ENCODE results near the gene SLC24A4.

The SLC24A4 gene

DNA sequence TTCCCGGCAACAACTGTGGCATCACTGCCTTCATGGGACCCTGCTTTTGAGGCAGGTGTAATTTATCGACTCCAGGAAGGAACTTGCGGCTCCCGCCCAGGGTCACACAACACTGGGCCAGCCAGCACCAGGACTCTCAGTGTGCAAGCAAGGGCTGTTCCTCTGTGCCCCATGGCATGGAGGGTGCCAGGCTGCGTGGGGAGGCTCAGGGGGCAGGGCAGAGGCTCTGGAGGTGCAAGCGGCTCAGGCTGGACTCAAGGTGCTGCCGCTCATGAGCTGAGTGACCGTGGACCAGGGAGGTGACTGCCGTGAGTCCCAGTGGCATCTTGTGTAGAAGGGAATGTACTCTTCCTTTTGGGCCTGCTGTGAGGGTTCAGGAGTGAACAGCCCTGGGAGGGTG, 57.6 kb downstream of the SLC24A4 start:
- Histone ChIP-seq H3K27me3 (ENCODE audit: control insufficient read depth, insufficient read depth, low read length) (no peaks in the 10 kb centered on the region), H3K27ac (ENCODE audit: low read length) (no peak overlapping the region), H3K36me3 (ENCODE audit: control insufficient read depth, low read depth, low read length) (no peaks in the 10 kb centered on the region)

DNA sequence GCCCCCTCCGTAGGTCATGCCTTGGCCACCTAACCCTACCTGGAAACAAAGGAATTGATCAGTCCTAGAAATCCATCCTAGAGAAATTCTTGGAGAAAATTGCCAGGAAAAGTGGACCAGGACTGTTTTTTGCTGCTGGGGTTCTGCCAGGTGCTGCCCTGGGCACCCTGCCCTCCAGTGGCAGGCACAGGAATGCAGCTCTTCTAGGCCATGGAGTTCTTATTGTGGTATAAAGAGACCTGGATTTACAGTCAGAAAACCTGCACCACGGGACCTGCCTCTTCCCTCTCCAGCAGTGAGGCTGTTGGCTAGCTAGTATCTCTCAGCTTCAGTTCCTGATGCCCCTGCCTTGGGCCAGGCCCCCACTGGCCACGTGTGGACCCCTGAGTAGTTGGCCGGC, 59.7 kb downstream of the SLC24A4 start:
- Histone ChIP-seq H3K27me3 (ENCODE audit: control insufficient read depth, insufficient read depth, low read length) (no peaks in the 10 kb centered on the region), H3K9me3 (ENCODE audit: control insufficient read depth, low read depth, low read length) (no peaks in the 10 kb centered on the region), H3K4me3 (ENCODE audit: low read length) (no peak overlapping the region), H3K27ac (ENCODE audit: low read length) (no peak overlapping the region), H3K4me1 (ENCODE audit: control insufficient read depth, low read depth, low read length) (peaks cover 13% of the 10 kb centered on the region), H3K36me3 (ENCODE audit: control insufficient read depth, low read depth, low read length) (no peaks in the 10 kb centered on the region), H3K9ac (ENCODE audit: low read length) (no peak overlapping the region)

More for the DNA sequence above, 57.6 kb downstream of the SLC24A4 start:
- no peaks in the 10 kb centered on the region for H3K9me3 ChIP-seq (ENCODE audit: control insufficient read depth, low read depth, low read length)
- H3K4me3 ChIP-seq (ENCODE audit: low read length), result no peak overlapping the region
- peaks cover 3% of the 10 kb centered on the region for H3K4me1 ChIP-seq (ENCODE audit: control insufficient read depth, low read depth, low read length)
- H3K9ac ChIP-seq (ENCODE audit: low read length), result no peak overlapping the region

DNA sequence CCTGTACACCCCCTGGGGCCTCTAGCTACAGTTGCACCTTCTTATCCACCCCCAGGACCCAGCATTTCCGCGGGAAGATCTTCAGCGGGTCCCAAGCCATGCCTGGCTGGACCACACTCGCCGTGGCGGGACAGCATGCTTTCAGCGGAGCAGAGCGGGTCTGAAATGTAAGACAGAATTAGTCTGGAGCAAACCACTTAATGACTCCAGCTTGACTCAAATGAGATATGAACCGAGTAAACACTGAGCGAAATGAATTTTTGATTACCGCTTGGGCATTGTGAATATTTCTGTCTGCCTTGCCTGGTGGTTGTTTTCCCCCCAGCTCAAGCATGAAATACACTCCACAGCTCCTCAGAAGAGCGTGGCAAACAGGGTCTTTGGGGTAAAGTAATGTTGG, 60.8 kb downstream of the SLC24A4 start:
- Histone ChIP-seq H3K27me3 (ENCODE audit: control insufficient read depth, insufficient read depth, low read length) (no peaks in the 10 kb centered on the region), H3K4me3 (ENCODE audit: low read length) (no peak overlapping the region), H3K9me3 (ENCODE audit: control insufficient read depth, low read depth, low read length) (no peaks in the 10 kb centered on the region), H3K9ac (ENCODE audit: low read length) (no peak overlapping the region), H3K36me3 (ENCODE audit: control insufficient read depth, low read depth, low read length) (no peaks in the 10 kb centered on the region), H3K27ac (ENCODE audit: low read length) (no peak overlapping the region), H3K4me1 (ENCODE audit: control insufficient read depth, low read depth, low read length) (peaks cover 13% of the 10 kb centered on the region)

DNA sequence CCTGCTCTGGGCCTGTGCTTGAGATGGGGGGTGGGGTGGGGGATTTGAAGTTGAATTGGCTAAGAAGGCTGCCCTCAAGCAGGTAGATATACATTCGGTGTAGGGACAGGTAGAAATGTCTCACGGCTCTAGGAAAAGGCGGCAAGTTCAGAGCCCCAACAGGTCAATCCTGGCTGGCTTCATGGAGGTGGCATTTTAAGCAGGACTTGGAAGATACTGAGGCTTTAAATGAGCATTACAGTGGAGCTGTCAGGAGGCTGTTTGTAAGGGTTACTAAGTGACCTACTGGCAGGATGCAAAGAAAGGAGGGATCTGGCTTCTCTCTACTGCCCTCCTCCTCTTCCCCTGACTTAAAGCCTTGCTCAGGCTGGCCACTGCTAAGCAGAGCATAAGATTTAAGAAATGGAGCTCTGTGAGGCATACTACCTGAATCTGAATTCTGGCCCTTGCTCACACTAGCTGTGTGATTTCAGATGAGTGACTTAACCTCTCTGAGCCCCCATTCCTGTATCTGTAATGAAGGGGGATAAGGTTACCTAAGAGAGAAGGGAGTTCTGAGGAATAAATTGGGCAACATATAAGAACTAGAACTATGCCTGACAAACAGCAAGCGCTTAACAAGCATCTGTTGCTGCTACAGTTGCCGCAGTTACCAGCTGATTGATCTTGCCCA, 61.6 kb downstream of the SLC24A4 start:
- no peaks in the 10 kb centered on the region for H3K9me3 ChIP-seq (ENCODE audit: control insufficient read depth, low read depth, low read length)

DNA sequence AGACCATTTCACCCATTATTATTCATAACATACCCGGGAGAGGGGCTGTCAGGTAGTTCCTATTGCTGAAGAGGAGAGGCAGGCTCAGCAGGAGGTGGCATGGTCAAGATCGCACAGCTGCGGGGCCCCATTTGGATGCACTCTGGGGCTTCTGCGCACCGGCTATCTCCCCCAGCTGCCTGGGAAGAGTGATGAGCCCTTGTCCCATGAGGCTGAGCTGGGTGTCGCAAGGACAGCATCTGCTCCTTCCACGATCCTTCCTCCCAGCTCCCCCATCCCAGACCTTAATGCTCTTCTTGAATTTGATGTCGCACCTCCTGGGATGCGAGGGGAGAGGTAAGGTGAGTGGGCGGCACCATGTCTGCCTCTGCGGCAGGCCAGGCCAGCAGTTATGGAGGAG, 62.6 kb downstream of the SLC24A4 start:
- no peaks in the 10 kb centered on the region for H3K9me3 ChIP-seq (ENCODE audit: control insufficient read depth, low read depth, low read length)
- no peaks in the 10 kb centered on the region for H3K27me3 ChIP-seq (ENCODE audit: control insufficient read depth, insufficient read depth, low read length)
- H3K9ac ChIP-seq (ENCODE audit: low read length), result no peak overlapping the region
- no peak overlapping the region for H3K4me3 ChIP-seq (ENCODE audit: low read length)
- H3K27ac ChIP-seq (ENCODE audit: low read length), result no peak overlapping the region
- H3K4me1 ChIP-seq (ENCODE audit: control insufficient read depth, low read depth, low read length), result peaks cover 13% of the 10 kb centered on the region
- no peaks in the 10 kb centered on the region for H3K36me3 ChIP-seq (ENCODE audit: control insufficient read depth, low read depth, low read length)

More for the DNA sequence above, 61.6 kb downstream of the SLC24A4 start:
- H3K27ac ChIP-seq (ENCODE audit: low read length), result no peak overlapping the region
- H3K27me3 ChIP-seq (ENCODE audit: control insufficient read depth, insufficient read depth, low read length), result no peaks in the 10 kb centered on the region
- no peak overlapping the region for H3K9ac ChIP-seq (ENCODE audit: low read length)
- no peaks in the 10 kb centered on the region for H3K36me3 ChIP-seq (ENCODE audit: control insufficient read depth, low read depth, low read length)
- H3K4me3 ChIP-seq (ENCODE audit: low read length), result no peak overlapping the region
- H3K4me1 ChIP-seq (ENCODE audit: control insufficient read depth, low read depth, low read length), result peaks cover 13% of the 10 kb centered on the region

- Histone ChIP-seq H3K4me3 (ENCODE audit: low read length) (no peak overlapping the region), H3K27ac (ENCODE audit: low read length) (no peak overlapping the region), H3K27me3 (ENCODE audit: control insufficient read depth, insufficient read depth, low read length) (no peaks in the 10 kb centered on the region), H3K9ac (ENCODE audit: low read length) (no peak overlapping the region), H3K9me3 (ENCODE audit: control insufficient read depth, low read depth, low read length) (no peaks in the 10 kb centered on the region), H3K36me3 (ENCODE audit: control insufficient read depth, low read depth, low read length) (no peaks in the 10 kb centered on the region), H3K4me1 (ENCODE audit: control insufficient read depth, low read depth, low read length) (peaks cover 13% of the 10 kb centered on the region)
These were observed 63.2 kb downstream of the SLC24A4 start for GRCh38 chr14:92386165-92386564.

DNA sequence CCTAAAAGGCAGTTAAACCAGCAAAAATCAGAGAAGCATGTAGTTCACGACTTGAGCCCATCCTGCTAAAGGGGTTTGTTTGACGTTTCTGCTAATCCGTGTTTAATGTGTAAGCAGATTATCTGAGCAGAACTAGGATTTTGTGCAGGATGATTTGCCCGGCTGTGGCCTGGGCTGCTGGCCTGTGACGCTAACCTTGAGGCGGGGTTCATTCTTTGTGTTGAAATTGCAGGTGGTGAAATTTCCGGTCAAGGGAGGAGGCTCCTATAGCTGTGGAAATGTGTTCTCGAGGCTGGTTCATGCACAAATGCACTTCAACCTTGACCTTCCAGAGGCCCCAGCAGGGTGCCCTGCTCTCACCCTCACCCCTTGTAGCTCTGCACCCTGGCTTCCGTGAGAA, 63.7 kb downstream of the SLC24A4 start:
- Histone ChIP-seq H3K9me3 (ENCODE audit: control insufficient read depth, low read depth, low read length) (no peaks in the 10 kb centered on the region), H3K27me3 (ENCODE audit: control insufficient read depth, insufficient read depth, low read length) (no peaks in the 10 kb centered on the region), H3K9ac (ENCODE audit: low read length) (no peak overlapping the region), H3K27ac (ENCODE audit: low read length) (no peak overlapping the region), H3K4me3 (ENCODE audit: low read length) (no peak overlapping the region), H3K36me3 (ENCODE audit: control insufficient read depth, low read depth, low read length) (no peaks in the 10 kb centered on the region), H3K4me1 (ENCODE audit: control insufficient read depth, low read depth, low read length) (peaks cover 13% of the 10 kb centered on the region)

GRCh38 chr14:92387578-92387977, 64.6 kb downstream of the SLC24A4 start:
- no peak overlapping the region for H3K9ac ChIP-seq (ENCODE audit: low read length)
- H3K4me3 ChIP-seq (ENCODE audit: low read length), result no peak overlapping the region
- H3K27me3 ChIP-seq (ENCODE audit: control insufficient read depth, insufficient read depth, low read length), result no peaks in the 10 kb centered on the region
- H3K4me1 ChIP-seq (ENCODE audit: control insufficient read depth, low read depth, low read length), result peaks cover 13% of the 10 kb centered on the region
- H3K36me3 ChIP-seq (ENCODE audit: control insufficient read depth, low read depth, low read length), result no peaks in the 10 kb centered on the region
- H3K27ac ChIP-seq (ENCODE audit: low read length), result no peak overlapping the region
- H3K9me3 ChIP-seq (ENCODE audit: control insufficient read depth, low read depth, low read length), result no peaks in the 10 kb centered on the region

GRCh38 chr14:92389598-92390158, 66.7 kb downstream of the SLC24A4 start:
- Histone ChIP-seq H3K27me3 (ENCODE audit: control insufficient read depth, insufficient read depth, low read length) (no peaks in the 10 kb centered on the region), H3K4me3 (ENCODE audit: low read length) (no peak overlapping the region), H3K9me3 (ENCODE audit: control insufficient read depth, low read depth, low read length) (no peaks in the 10 kb centered on the region), H3K36me3 (ENCODE audit: control insufficient read depth, low read depth, low read length) (no peaks in the 10 kb centered on the region), H3K9ac (ENCODE audit: low read length) (no peak overlapping the region), H3K4me1 (ENCODE audit: control insufficient read depth, low read depth, low read length) (peaks cover 10% of the 10 kb centered on the region), H3K27ac (ENCODE audit: low read length) (no peak overlapping the region)

- Histone ChIP-seq H3K9ac (ENCODE audit: low read length) (no peak overlapping the region), H3K4me3 (ENCODE audit: low read length) (no peak overlapping the region), H3K4me1 (ENCODE audit: control insufficient read depth, low read depth, low read length) (peaks cover under 1% of the 10 kb centered on the region), H3K36me3 (ENCODE audit: control insufficient read depth, low read depth, low read length) (no peaks in the 10 kb centered on the region), H3K27ac (ENCODE audit: low read length) (no peak overlapping the region), H3K27me3 (ENCODE audit: control insufficient read depth, insufficient read depth, low read length) (no peaks in the 10 kb centered on the region), H3K9me3 (ENCODE audit: control insufficient read depth, low read depth, low read length) (no peaks in the 10 kb centered on the region)
These were observed 68.8 kb downstream of the SLC24A4 start for GRCh38 chr14:92391726-92392125.

DNA sequence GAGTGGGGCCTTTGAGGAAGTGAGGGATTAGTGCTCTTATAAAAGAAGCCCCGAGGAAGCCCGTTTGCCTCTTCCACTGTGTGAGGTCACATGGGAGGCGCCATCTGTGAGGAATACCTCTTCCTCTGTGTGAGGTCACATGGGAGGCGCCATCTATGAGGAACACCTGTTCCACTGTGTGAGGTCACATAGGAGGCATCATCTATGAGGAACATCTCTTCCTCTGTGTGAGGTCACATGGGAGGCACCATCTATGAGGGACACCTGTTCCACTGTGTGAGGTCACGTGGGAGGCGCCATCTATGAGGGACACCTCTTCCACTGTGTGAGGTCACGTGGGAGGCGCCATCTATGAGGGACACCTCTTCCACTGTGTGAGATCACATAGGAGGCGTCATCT, 69.7 kb downstream of the SLC24A4 start:
- no peaks in the 10 kb centered on the region for H3K36me3 ChIP-seq (ENCODE audit: control insufficient read depth, low read depth, low read length)

More for the DNA sequence above, 69.7 kb downstream of the SLC24A4 start:
- peaks cover 10% of the 10 kb centered on the region for H3K4me1 ChIP-seq (ENCODE audit: control insufficient read depth, low read depth, low read length)
- no peaks in the 10 kb centered on the region for H3K9me3 ChIP-seq (ENCODE audit: control insufficient read depth, low read depth, low read length)
- no peak overlapping the region for H3K4me3 ChIP-seq (ENCODE audit: low read length)
- no peak overlapping the region for H3K27ac ChIP-seq (ENCODE audit: low read length)
- H3K27me3 ChIP-seq (ENCODE audit: control insufficient read depth, insufficient read depth, low read length), result no peaks in the 10 kb centered on the region
- no peak overlapping the region for H3K9ac ChIP-seq (ENCODE audit: low read length)

All from iPS-18a (cell line).